ENCODE data around the gene MARCHF4. TPM values are rescaled to one million over a fixed set of nuclear protein-coding genes. Genes with fewer than 3 reads are reported as not detected.

The MARCHF4 gene
- total and polyA plus RNA-seq, 2 donors (not counting 3 experiments of a cell fraction or from before 2014, with no cell fraction given), result 11.7 to 21.5 TPM

DNA sequence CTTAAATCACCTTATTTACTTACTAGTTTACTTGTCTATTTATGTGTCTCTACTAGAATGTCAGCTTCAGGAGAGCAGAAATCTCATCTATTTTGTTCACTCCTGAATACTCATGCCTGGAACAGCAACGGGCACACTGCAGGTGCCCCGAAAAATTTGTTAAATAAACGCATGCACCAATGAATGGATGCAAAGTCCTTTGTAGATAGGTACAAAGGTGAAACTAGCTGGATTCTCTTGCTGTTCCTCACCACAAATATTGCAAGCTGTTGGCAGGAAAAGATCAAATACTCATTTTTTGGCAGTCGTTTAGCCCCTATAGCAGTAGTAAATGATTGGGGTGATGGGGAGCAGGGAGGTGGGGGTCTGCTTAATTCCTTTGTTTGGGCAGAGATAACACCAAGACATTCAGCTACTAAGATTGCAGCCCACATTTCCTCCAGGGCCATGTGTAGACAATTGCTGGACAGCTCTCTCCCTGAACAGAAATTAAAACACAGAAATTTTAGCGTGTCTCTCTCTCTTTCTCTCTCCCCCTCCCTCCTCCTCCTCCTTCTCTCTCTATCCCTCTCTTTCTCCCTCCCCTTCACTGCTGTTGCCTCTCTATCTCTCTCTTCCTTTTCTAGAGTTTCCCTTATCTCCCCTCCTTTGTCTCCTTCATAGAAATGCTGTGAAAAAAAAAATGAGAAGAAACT lies 5.4 kb downstream of the MARCHF4 start:
- FAIRE-seq, result peak; percentile 18
- TF ChIP-seq GATA2 (IDR thresholded peaks at IDR 0.05; ENCODE audit: insufficient read depth, insufficient read length, low read depth, low read length), result no peak
- TF ChIP-seq MAX (IDR thresholded peaks at IDR 0.05; ENCODE audit: insufficient read depth, insufficient read length), result no peak
- TF ChIP-seq FOS (IDR thresholded peaks at IDR 0.05; ENCODE audit: borderline replicate concordance, insufficient read depth, low read length), result no peak
- TF ChIP-seq CTCF (IDR thresholded peaks at IDR 0.05; ENCODE audit: extremely low read depth in 1 of 2, insufficient read depth in 1 of 2, low read depth in 1 of 2, low read length in 2 of 2), result no peak
- TF ChIP-seq MYC (IDR thresholded peaks at IDR 0.05; ENCODE audit: low read depth, low read length), result no peak
- TF ChIP-seq JUN (IDR thresholded peaks at IDR 0.05; ENCODE audit: borderline replicate concordance, insufficient read depth, insufficient read length, low read depth), result no peak
- no peak for TF ChIP-seq POLR2A (IDR thresholded peaks at IDR 0.05; ENCODE audit: low read depth, low read length)
- TF ChIP-seq EZH2 (IDR thresholded peaks at IDR 0.05; ENCODE audit: borderline replicate concordance, low read depth, low read length, severe bottlenecking), result no peak
- TF ChIP-seq POLR2AphosphoS5 (IDR thresholded peaks at IDR 0.05; ENCODE audit: insufficient read depth, low read depth, low read length), result no peak
- H2AFZ ChIP-seq (ENCODE audit: low read depth, low read length), result no peak overlapping the region
- H3K27me3 ChIP-seq (ENCODE audit: control insufficient read depth in 2 of 2, insufficient read depth in 2 of 2, low read length in 2 of 2), result no peaks in the 10 kb centered on the region
- no peak overlapping the region for H3K4me2 ChIP-seq (ENCODE audit: insufficient read depth, low read length)
- H4K20me1 ChIP-seq (replicated peaks; ENCODE audit: control insufficient read depth, extremely low read depth, insufficient read depth, low read length), result peaks cover 2% of the 10 kb centered on the region
- H3K4me3 ChIP-seq (replicated peaks in 1 of 3; ENCODE audit: insufficient read depth in 1 of 3, low read depth in 1 of 3, low read length in 3 of 3), result no peak overlapping the region
- CTCF ChIA-PET, result interaction anchor here (0.6 to 1.4 kb wide), 10 partner anchors 14 to 149 kb away, joined by 3 to 6 read pairs (median 4); no protein-coding TSS in a partner anchor
- no peak overlapping the region for H3K9ac ChIP-seq (replicated peaks; ENCODE audit: extremely low read depth, insufficient read depth, low read length)
- BruUV-seq (replicated peaks), result no TSS peak
- peaks cover 51% of the 10 kb centered on the region for H3K4me1 ChIP-seq (ENCODE audit: control insufficient read depth, extremely low read depth, insufficient read depth, low read length)
- no peak overlapping the region for H3K27ac ChIP-seq (ENCODE audit: insufficient read depth, low read depth, low read length)
- peaks cover 29% of the 10 kb centered on the region for H3K79me2 ChIP-seq (ENCODE audit: control insufficient read depth, insufficient read depth, low read length)
- DNase-seq (ENCODE audit: low read depth, low spot score), result no peak
- no peaks in the 10 kb centered on the region for H3K9me3 ChIP-seq (replicated peaks; ENCODE audit: control insufficient read depth, insufficient read depth, low read length)
- intact Hi-C loops (cut with micrococcal nuclease) (no loop called here), dilution Hi-C loops (cut with MboI; ENCODE audit: extremely low pct_ligation_motif_present, low sequenced_read_pairs) (no loop called here)
- H3K36me3 ChIP-seq (ENCODE audit: control insufficient read depth in 2 of 2, extremely low read depth in 1 of 2, insufficient read depth in 2 of 2, low read length in 2 of 2), result no peaks in the 10 kb centered on the region
- POLR2A ChIA-PET, result no interaction called here
- H3K9me1 ChIP-seq (replicated peaks; ENCODE audit: control insufficient read depth, extremely low read depth, insufficient read depth, low read length), result no peaks in the 10 kb centered on the region

Data from endothelial cell of umbilical vein (primary cell).